SK-N-SH treated with all-trans-retinoic acid at 6 μM for 48 hours (cell line): ENCODE data around the gene ZNF536.

Source experiments
- BACH2 ChIP-seq: fragments of 250-450 bp; sonication (Bioruptor Pico); IDR thresholded peaks from 2 replicates; pipeline ENCODE4 v1.9.0; 2021; ENCODE audit warnings: mild to moderate bottlenecking, borderline replicate concordance
- CREB5 ChIP-seq: fragments of 250-450 bp; sonication (Bioruptor Pico); IDR thresholded peaks from 2 replicates; pipeline ENCODE4 v1.5.1; 2020; ENCODE audit warnings: low read depth, mild to moderate bottlenecking, moderate library complexity
- CSDC2 ChIP-seq: fragments of 250-450 bp; sonication (Bioruptor Pico); IDR thresholded peaks from 2 replicates; pipeline ENCODE4 v1.5.0; 2020; ENCODE audit warnings: mild to moderate bottlenecking, moderate library complexity
- ESRRG ChIP-seq: fragments of 250-450 bp; sonication (Bioruptor Pico); IDR thresholded peaks from 2 replicates; pipeline ENCODE4 v1.6.1; 2021; ENCODE audit warnings: mild to moderate bottlenecking
- GLIS3 ChIP-seq: fragments of 250-450 bp; sonication (Bioruptor Pico); IDR thresholded peaks from 2 replicates; pipeline ENCODE4 v1.5.0; 2020; ENCODE audit warnings: mild to moderate bottlenecking, moderate library complexity
- OSR1 ChIP-seq: fragments of 250-450 bp; sonication (Bioruptor Pico); IDR thresholded peaks from 2 replicates; pipeline ENCODE4 v1.8.0; 2022; ENCODE audit warnings: moderate library complexity, mild to moderate bottlenecking, inconsistent platforms
- RARB ChIP-seq: fragments of 250-450 bp; sonication (Bioruptor Pico); IDR thresholded peaks from 2 replicates; pipeline ENCODE4 v1.8.0; 2021; ENCODE audit warnings: mild to moderate bottlenecking, moderate library complexity
- SNAI2 ChIP-seq: fragments of 250-450 bp; sonication (Bioruptor Pico); IDR thresholded peaks from 2 replicates; pipeline ENCODE4 v1.5.0; 2020; ENCODE audit warnings: mild to moderate bottlenecking, moderate library complexity
- TOX ChIP-seq: fragments of 250-450 bp; sonication (Bioruptor Pico); IDR thresholded peaks from 2 replicates; pipeline ENCODE4 v1.8.0; 2021; ENCODE audit warnings: mild to moderate bottlenecking, moderate library complexity, borderline replicate concordance
- ZC3H10 ChIP-seq: fragments of 250-450 bp; sonication (Bioruptor Pico); IDR thresholded peaks from 2 replicates; pipeline ENCODE4 v1.5.1; 2021; ENCODE audit warnings: mild to moderate bottlenecking, moderate library complexity
- ZFP3 ChIP-seq: fragments of 250-450 bp; sonication (Bioruptor Pico); IDR thresholded peaks from 2 replicates; pipeline ENCODE4 v1.5.0; 2020; ENCODE audit warnings: mild to moderate bottlenecking, moderate library complexity
- ZFP30 ChIP-seq: fragments of 450-650 bp; formaldehyde crosslinking; IDR thresholded peaks from 2 replicates; pipeline ENCODE4 v1.5.0; 2022; ENCODE audit warnings: mild to moderate bottlenecking, moderate library complexity
- TF ChIP-seq, protein P1 (sequence below): fragments of 250-450 bp; sonication (Bioruptor Pico); IDR thresholded peaks from 2 replicates; pipeline ENCODE4 v1.8.0; 2021; ENCODE audit warnings: low read depth, mild to moderate bottlenecking, moderate library complexity, borderline replicate concordance
- TF ChIP-seq, protein P2 (sequence below): fragments of 250-450 bp; sonication (Bioruptor Pico); IDR thresholded peaks from 2 replicates; pipeline ENCODE4 v1.8.0; 2020; ENCODE audit warnings: mild to moderate bottlenecking, moderate library complexity, borderline replicate concordance

GRCh38 chr19:30513082-30513411 is 140.9 kb downstream of the ZNF536 start:
- no peak for TF ChIP-seq ZC3H10 (CRISPR knock-in tag)
- TF ChIP-seq BACH2 (CRISPR knock-in tag) = no peak
- no peak for TF ChIP-seq TOX (CRISPR knock-in tag)
- TF ChIP-seq SNAI2 (CRISPR knock-in tag) = no peak
- TF ChIP-seq OSR1 (CRISPR knock-in tag) = no peak
- TF ChIP-seq, protein P1, sequence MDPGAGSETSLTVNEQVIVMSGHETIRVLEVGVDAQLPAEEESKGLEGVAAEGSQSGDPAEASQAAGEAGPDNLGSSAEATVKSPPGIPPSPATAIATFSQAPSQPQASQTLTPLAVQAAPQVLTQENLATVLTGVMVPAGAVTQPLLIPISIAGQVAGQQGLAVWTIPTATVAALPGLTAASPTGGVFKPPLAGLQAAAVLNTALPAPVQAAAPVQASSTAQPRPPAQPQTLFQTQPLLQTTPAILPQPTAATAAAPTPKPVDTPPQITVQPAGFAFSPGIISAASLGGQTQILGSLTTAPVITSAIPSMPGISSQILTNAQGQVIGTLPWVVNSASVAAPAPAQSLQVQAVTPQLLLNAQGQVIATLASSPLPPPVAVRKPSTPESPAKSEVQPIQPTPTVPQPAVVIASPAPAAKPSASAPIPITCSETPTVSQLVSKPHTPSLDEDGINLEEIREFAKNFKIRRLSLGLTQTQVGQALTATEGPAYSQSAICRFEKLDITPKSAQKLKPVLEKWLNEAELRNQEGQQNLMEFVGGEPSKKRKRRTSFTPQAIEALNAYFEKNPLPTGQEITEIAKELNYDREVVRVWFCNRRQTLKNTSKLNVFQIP (CRISPR knock-in tag) = no peak
- TF ChIP-seq CSDC2 (CRISPR knock-in tag) = no peak
- no peak for TF ChIP-seq GLIS3 (CRISPR knock-in tag)
- TF ChIP-seq, protein P2, sequence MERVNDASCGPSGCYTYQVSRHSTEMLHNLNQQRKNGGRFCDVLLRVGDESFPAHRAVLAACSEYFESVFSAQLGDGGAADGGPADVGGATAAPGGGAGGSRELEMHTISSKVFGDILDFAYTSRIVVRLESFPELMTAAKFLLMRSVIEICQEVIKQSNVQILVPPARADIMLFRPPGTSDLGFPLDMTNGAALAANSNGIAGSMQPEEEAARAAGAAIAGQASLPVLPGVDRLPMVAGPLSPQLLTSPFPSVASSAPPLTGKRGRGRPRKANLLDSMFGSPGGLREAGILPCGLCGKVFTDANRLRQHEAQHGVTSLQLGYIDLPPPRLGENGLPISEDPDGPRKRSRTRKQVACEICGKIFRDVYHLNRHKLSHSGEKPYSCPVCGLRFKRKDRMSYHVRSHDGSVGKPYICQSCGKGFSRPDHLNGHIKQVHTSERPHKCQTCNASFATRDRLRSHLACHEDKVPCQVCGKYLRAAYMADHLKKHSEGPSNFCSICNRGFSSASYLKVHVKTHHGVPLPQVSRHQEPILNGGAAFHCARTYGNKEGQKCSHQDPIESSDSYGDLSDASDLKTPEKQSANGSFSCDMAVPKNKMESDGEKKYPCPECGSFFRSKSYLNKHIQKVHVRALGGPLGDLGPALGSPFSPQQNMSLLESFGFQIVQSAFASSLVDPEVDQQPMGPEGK = no peak
- TF ChIP-seq ZFP30 (CRISPR knock-in tag) = no peak
- no peak for TF ChIP-seq CREB5 (CRISPR knock-in tag)
- no peak for TF ChIP-seq ZFP3
- no peak for TF ChIP-seq ESRRG (CRISPR knock-in tag)
- TF ChIP-seq RARB (CRISPR knock-in tag) = no peak
